ELF-1 (cell line): ENCODE results near the gene ABCB8.

Source experiments
- DNase-seq: peaks from one replicate; pipeline ENCODE4 v3.0.0-alpha.2; 2016; ENCODE audit warnings: low read depth, low spot score

Gene ABCB8

DNA sequence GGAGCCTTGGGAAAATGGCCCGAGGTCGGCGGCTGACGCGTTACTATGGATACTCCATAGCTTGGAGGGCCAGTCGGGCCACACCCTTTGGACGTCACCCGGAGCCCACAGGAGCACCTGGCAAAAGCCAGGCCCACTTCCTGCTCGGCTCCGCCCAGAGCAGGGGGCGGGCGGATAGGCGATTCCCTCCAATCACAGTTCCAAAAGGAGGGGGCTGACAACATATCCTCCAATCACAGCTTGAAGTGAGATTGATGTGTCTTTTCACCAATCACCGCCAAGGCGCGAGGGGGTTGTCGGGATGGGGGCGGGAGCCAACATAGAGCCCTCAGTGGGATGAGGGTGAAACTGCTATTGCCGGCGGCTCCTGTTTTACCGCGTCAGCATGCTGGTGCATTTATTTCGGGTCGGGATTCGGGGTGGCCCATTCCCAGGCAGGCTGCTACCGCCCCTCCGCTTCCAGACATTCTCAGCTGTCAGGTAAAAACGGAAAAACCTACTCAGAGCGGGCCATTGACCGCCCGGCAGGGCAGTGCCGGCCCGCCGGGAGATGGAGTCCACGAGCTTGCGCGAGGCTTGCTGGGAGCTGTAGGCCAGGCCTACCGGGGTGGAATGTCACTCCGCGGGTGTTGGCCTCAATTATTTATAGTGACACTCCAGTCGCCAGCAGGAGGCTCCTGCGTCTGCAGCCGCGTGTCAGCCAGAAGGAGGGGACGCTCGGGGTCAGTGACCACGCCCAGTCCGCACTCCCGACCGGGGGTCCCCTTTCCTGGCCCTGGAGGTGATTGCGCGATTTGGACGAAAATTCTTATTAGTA is at the start of gene ABCB8:
ABCB8 (plus strand) TSS at position 320 of the 817 bp plus-strand sequence; CDS start at position 386, 66 bp downstream.
- DNase-seq: peak; percentile 100

DNA sequence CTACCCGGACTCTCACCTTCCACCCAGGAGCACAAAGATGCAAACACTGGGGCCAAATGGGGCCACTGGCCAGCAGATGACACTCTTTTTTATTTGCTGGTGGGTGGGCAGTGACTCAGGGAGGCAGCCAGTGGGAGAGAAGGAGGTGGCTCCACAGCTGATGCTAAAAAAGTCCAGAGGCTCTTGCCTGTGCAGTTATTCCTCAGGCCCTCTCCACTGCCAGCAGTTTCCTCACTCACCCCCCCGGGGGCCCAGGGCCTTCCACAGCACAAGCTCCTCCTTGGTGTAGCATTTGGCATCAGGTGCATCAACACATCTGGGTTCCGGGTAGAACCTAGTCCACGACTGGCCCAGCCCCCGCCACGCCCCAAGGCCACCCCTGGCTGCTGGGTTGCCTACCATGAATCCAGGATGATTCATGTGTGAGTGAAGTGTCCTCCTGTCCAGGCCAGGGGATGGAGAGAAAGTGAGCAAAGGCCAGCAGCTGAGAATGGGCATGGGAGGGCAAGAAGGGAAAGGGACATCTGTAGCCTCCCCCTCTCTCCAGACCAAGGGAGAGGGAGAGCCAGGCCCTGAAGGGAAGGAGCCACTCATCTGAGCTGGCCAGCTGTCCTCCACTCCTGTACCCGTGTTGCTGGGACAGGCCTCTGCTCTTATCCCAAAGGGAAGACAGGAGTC is 48.4 kb upstream of the ABCB8 start:
- DNase-seq: no peak

DNA sequence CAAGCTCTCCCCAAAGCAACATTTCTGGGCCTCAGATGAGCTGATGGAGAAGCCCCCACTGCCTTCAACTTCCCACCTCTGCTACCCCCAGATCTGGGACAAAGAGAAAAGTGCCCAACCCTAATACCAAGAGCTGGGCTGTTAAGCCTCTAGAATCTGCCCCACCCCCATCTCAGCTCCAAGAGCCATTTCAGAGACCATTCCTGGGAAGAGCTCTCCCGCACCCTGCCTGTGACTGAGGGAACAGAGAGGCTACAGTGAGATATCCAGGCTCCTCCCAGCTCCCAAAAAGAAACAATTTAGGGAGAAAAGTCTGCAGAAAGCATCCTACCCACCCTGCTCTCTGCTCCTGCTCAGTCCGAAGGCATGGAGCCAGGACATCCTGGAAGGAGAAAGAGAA is 47.6 kb upstream of the ABCB8 start:
- DNase-seq: peak; percentile 75

DNA sequence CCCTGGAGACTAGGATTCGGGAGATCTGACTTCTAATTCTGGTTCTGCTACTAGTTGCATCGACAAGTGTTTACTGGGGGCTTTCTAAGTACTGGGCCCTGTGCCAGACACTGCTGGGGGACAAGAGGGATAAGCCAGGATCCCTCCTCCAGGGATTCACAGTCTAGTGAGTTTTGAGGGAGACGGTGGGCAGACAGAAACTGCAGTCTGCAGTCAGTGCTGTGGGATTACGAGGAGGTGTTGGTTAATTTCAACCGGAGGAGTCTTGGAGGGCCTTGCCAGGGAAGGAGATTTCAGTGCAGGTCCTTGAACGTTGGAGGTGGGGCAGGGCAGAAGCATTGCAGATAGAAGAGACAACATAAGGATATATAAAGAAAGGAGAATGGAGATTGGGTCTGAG is 46.6 kb upstream of the ABCB8 start:
- no peak for DNase-seq

DNA sequence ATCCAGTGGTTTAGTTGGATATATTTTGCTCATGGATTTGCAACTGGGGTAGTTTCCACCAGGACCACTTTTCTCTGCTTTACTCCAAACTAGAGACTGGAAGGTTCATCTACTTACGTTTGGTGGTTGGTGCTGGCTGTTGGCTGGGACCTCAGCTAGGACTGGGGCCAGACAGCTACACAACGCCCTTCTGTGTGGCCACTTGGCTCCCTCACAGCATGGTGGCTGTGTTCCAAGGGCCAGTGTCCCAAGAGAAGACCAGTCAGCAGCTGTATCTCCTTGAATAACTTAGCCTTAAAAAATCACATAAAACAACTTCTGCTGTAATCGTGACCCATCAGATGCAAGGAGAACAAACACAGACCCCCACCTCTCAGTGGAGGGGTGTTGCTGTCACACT is 45.9 kb upstream of the ABCB8 start:
- DNase-seq: no peak

DNA sequence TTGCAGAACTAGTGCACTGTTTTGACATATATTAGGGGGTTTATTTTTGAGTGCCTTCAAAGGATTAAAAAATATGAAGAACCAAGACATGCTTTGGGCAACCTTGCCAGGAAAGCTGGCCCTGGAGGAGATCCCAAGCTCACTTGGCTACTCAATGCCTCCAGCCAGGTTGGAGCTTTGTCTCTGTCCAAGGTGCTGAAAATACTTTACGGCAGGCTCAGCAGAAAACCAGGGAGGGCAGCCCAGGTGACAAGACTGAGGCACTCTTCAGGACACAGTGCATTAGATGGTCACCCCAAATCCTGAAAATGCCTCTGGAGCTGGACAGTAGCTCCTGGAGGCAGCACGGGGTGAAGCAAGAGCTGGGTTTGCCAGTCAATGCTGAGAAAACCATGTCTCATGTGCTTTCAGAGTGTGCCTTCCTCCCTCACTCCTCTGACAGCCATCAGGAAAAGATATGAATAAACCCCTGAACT is 44.3 kb upstream of the ABCB8 start:
- DNase-seq: no peak

DNA sequence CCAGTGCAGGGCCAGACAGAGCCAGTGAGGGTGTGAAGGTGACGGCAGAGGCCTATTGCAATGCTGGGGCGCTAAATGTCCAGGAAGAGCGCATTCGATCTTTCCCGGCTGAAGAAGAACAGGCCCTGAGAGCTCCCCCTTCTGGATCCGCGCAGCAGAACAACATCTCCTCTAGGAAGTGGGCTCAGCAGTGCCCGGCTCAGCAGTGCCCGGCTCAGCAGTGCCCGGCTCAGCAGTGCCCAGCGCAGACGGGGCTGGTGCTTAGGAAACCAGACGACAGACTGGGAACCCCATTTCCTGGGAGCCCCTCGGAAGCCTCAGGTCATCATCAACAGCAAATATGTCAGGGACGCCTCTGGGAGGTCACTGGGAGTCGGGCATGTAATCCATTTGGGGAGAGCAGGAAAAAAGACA is 42.1 kb upstream of the ABCB8 start:
- DNase-seq: peak; percentile 84

DNA sequence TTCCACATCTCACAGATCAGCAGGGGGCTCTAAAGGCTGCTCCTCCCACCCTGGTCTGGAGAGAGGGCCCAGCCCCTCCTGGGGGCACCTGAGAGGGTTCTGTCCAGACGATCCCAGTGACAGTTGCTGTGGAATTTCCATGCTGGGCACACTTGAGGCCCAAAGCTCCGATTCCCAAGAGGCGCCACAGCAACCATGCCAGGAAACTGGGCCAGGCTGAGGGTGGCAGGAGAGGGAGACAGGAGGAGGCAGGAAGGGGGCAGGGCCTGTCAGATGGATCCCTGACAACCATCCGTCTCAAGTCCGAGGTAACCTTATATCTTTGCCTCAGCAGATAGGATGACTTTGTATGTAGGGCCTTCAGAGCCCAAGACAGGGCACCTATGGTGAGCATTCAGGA is 41.7 kb upstream of the ABCB8 start:
- no peak for DNase-seq

DNA sequence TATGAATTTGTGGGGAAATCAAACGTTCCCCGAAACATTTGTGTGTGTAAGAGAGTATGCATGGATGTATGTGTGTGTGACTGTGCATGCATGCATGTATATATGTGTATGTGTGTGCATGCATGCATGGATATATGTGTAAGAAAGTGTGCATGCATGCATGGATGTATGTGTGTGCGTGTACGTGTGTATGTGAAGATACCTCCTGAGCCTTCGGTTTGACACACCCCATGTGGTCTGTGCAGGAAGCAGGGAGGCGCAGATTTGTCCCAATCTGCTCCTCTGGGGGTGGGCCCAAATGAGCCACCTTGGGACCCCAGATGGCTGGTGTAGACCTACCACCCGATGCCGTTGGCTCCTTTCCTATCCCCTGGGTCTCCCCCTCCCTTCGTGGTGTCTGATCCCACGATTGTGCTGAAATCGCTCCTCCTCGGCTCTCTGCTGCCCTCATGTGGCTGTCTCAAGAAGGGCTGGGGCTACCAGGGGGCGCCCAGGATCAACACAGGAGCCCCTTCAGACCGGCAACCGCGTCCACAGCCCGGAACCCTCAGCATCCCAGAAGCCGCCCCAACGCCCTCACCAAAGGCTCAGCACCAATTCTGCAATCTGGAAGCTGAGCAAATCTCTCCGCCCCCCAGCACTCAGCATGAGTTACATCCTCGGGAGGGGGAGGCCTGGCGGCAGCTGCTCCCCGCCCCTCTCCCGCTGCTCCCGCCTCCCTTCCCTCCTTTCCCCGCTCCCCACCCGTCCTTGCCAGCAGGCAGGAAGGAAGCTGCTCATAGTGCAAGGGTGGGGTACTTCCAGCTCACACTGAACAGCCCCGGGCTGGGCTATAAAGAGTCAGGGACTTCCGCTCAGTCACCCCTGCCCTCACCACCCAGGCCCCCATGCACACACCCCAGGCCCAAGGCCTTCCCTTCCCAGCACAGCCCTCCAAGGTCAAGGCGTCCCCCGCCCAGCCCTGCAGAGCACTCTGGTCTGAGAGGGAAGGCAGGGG is 39.7 kb upstream of the ABCB8 start:
- peak; percentile 90 for DNase-seq

DNA sequence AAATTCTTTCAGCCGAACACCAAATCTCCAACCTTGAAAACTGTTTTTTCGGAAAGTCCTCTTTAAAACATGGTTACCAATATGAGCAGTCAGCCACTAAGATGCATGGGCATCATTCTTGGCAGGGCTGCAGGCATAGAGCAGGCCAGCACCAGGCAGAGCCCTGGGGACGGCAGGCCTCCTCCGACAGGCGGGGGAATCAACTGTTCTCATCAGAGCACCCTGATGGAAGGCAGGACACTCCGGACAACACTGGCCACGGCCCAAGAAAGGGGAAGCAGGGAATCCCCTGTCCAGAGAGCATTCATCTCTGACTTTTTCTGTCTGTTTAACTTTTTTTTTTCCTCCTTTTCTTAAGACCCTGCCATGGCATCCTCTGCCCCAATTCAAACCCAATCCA is 38.8 kb upstream of the ABCB8 start:
- DNase-seq: no peak

DNA sequence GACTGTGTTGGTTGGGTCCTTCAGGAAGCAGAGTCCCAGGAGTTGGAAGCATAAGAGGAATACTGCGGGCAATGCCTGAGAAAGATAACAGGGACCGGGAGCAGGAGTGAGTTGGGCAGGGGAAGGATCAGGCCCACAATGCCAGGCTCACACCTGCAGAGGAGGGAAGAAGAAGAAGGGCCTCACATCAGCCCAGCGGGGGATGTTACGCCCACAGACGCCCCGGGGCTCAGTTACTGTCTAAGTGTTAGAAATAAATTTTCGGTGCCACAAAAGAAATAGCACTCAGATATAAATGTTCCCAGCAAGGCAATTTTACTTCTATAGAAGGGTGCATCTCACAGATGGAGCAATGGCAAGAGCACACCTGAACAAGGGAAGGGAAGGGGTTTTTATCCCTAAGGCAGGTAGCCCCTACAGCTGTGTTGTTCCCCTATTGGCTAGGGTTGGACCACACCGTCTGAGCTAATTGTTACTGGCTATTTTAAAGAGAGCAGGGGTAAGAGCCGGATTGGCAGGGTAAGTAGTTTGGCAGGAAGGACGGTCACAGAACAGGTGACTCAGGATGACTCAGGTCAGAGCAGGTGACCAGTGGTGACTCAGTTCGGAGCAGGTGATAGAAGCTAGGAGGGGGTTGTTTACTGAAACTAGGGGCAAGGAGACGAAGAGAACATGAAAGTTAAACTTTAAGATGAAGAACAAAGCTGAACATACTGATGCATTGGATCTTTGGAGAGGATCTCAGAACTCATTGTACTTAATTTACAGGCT is 37.6 kb upstream of the ABCB8 start, which contains the start of gene NOS3:
NOS3 (plus strand) TSS at position 602 of the 771 bp plus-strand sequence. CDS start 2,787 bp downstream, outside the sequence.
- DNase-seq: no peak

DNA sequence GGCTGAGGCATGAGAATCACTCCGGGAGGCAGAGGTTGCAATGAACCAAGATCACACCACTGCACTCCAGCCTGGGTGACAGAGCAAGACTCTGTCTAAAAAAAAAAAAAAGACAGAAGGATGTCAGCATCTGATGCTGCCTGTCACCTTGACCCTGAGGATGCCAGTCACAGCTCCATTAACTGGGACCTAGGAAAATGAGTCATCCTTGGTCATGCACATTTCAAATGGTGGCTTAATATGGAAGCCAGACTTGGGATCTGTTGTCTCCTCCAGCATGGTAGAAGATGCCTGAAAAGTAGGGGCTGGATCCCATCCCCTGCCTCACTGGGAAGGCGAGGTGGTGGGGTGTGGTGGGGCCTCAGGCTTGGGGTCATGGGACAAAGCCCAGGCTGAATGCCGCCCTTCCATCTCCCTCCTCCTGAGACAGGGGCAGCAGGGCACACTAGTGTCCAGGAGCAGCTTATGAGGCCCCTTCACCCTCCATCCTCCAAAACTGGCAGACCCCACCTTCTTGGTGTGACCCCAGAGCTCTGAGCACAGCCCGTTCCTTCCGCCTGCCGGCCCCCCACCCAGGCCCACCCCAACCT is 36.1 kb upstream of the ABCB8 start:
- no peak for DNase-seq

DNA sequence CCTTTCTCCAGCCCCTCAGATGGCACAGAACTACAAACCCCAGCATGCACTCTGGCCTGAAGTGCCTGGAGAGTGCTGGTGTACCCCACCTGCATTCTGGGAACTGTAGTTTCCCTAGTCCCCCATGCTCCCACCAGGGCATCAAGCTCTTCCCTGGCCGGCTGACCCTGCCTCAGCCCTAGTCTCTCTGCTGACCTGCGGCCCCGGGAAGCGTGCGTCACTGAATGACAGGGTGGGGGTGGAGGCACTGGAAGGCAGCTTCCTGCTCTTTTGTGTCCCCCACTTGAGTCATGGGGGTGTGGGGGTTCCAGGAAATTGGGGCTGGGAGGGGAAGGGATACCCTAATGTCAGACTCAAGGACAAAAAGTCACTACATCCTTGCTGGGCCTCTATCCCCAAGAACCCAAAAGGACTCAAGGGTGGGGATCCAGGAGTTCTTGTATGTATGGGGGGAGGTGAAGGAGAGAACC is 35.4 kb upstream of the ABCB8 start:
- DNase-seq: peak; percentile 83

DNA sequence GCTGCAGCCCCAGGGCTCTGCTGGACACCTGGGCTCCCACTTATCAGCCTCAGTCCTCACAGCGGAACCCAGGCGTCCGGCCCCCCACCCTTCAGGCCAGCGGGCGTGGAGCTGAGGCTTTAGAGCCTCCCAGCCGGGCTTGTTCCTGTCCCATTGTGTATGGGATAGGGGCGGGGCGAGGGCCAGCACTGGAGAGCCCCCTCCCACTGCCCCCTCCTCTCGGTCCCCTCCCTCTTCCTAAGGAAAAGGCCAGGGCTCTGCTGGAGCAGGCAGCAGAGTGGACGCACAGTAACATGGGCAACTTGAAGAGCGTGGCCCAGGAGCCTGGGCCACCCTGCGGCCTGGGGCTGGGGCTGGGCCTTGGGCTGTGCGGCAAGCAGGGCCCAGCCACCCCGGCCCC is 34.7 kb upstream of the ABCB8 start:
- no peak for DNase-seq

DNA sequence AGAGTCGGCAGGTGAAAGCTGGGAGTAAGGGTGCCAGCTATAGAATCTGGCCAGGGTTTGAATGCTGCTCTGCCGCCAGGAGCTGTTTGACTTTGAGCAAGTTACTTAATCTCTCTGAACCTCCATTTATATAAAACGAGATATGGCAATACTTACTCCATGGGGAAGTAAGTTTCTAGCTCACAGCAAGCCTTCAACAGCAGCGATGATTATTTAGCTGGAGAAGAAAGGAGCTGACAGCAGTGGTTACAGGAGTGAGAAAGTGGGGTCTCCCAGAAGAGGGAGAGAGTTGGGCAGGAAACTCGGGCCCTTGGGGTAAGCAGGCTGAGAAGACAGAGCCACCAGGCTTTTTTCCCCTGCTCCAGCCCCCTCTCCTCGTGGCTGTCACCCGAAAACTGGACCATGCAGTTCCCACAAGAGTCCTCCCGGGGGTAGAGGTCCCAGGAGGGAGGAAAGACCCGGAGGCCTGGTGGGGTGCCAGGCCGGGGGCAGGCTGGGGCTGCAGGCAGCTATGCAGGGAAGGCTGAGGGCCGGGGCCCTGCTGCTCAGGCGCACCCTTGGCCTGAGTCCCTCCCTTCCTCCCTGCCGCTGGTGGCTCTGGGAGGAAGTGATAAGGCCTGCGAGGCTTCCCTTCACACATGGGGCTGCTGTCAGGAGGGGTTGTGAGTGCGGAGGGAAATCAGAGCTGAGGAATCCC is 34.0 kb upstream of the ABCB8 start:
- no peak for DNase-seq

DNA sequence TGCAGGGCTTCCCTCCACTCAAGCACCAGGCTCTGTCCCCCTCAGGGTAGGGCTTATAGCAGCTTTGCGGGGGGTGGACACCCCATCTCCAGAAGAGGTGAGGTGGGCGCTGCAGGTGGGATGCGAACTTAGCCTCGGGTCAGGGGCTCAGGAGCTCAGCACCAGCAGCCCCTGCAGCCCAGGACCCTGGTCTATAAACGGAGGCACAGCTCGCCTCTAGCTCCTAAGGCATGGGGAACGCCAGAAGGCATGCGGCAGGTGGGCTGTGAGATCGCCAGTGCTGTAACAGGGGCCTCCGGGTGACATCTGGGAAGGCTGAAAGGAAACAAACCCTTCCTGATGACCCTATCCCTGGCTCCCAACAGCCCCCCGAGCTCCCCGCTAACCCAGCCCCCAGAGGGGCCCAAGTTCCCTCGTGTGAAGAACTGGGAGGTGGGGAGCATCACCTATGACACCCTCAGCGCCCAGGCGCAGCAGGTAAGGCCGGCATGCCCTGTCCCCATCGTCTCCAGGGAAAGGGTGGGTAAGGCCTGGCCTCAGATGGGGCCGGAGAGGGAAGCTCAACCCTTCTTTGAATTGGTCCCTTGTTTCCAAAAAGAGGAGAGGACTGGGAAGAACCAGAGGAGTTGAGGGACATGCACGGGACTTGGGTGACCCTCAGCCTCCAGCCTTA is 33.3 kb upstream of the ABCB8 start:
- DNase-seq: no peak

DNA sequence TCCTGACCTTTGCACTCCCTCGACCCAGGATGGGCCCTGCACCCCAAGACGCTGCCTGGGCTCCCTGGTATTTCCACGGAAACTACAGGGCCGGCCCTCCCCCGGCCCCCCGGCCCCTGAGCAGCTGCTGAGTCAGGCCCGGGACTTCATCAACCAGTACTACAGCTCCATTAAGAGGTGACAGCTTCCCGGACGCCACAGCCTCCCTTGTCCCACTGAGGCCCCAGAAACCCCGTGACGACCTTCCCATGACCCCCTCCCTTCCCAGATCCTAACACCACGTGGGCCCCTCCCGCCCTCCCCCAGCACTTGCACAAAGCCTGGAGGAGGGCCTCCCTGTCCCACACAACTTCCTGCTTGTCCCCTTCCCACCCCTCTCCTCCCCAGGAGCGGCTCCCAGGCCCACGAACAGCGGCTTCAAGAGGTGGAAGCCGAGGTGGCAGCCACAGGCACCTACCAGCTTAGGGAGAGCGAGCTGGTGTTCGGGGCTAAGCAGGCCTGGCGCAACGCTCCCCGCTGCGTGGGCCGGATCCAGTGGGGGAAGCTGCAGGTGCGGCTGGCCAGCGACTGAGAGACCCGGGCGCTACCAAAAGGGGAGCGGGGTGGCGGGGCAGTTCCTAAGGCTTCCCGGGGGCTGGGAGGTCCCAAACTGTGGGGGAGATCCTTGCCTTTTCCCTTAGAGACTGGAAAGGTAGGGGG is 31.7 kb upstream of the ABCB8 start:
- DNase-seq: no peak

DNA sequence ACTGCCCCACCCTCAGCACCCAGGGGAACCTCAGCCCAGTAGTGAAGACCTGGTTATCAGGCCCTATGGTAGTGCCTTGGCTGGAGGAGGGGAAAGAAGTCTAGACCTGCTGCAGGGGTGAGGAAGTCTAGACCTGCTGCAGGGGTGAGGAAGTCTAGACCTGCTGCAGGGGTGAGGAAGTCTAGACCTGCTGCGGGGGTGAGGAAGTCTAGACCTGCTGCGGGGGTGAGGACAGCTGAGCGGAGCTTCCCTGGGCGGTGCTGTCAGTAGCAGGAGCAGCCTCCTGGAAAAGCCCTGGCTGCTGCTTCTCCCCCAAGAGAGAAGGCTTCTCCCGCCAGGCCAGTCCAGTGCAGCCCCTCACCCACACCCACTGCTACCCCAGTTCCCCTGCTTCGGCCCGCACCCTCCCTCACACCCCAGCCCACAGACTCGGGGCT is 31.2 kb upstream of the ABCB8 start:
- DNase-seq: no peak
